CD4-positive, alpha-beta T cell treated with Interleukin-17A for 1 hour (primary cell): Measurements from ENCODE around the gene RELN.

Experiments
- DNase-seq: peaks from one replicate; pipeline ENCODE4 v3.0.0-alpha.2; 2020

Gene RELN

GRCh38 chr7:103613655-103614642 is 375.5 kb downstream of the RELN start:
- DNase-seq: no peak

- DNase-seq: no peak
These were observed 379.7 kb downstream of the RELN start for GRCh38 chr7:103609778-103610177.

DNA sequence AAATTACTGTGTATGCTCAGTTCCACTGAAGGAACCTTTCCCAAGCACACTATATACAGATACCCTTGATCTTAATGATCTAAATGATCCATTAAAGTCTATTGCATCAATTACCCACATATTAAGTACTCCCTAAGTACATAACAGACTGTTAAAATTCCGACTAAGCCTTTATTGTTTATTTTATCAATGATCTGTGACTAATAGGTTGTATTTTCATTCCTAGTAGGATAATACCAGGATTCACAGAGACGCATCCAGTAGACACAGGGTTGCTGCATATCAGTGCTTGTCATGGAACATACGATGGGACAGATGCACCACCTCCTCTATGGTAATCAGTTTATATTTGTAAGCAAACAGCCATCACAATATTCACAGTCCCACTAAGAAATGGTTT is 383.8 kb downstream of the RELN start:
- no peak for DNase-seq

DNA sequence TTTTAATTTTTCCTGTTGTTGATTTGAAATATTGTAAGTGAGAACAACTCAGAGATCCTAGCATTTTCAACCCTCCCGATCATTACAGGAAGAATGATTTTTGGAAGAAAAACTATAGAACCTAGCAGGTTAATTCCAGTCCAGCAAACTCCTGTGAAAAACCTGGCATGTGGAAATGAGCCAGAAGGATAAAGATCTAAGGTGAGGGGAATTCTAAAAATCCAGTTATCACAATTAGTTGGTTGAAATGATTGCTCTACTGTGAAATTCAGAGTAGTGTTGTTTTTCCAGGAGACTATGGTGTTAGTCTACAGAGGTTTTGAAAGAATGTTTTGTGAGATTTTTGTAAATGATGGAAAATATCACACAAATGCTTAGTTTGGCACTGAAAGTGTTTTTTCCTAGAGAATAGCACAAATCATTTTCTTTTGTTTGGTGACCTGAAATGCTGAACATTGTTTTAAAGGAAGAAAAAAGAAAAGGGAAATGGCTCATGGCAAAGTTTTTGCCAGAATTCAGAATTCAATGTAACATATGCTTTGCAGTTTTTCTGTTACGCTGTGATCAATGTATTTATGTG is 391.0 kb downstream of the RELN start:
- DNase-seq: no peak

DNA sequence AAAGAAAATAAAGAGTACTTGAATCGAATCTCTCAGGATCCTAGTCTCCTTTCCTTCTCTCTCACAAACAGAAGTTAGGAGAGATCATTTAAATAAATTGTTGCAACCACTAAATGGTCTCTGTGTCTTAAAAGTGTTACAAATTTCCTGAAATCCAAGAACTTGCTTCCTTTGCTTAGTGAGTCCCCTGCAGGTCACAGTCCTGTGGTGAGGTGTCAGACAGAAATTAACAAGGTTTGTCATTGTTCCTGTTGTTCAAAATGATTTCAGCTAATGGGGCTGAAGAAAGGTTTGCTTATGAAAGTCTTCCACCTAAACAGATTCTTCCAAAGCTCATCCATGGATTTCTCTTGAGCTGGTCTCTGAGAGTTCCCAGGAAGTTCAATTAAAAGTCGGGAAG is 391.9 kb downstream of the RELN start:
- DNase-seq: no peak

GRCh38 chr7:103594186-103594585 is 395.3 kb downstream of the RELN start:
- no peak for DNase-seq

GRCh38 chr7:103593691-103594090 is 395.8 kb downstream of the RELN start:
- DNase-seq: no peak

DNA sequence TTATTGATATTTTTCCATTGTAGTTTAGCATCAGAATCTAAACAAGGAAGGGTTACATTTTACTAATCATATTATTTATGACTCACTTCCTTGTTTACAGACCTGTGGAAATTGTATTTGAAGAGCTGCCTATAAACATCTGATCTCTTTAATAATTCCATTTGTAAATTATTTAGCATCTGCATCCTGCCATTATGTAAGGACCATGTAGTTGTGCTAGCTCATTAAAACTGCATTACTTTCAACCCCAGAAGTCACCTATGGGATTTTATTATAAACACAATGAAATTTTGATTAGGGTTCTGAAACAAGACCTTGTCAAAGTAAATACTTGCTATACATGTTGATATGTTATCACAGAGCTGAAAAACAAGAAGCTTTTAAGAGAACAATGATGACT is 396.6 kb downstream of the RELN start:
- DNase-seq: no peak

DNA sequence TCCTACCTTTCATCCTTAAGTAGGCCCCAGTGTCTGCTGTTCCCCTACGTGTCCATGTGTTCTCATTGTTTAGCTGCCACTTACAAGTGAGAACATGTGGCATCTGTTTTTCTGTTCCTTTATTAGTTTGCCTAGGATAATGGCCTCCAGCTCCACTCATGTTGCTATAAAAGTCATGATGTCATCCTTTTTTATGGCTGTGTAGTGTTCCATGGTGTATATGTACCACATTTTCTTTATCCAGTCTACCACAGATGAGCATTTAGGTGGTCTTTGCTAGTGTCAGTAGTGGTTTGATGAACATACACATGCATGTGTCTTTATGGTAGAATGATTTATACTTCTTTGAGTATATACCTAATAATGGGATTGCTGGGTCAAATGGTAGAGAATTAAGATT is 397.3 kb downstream of the RELN start:
- DNase-seq: no peak

DNA sequence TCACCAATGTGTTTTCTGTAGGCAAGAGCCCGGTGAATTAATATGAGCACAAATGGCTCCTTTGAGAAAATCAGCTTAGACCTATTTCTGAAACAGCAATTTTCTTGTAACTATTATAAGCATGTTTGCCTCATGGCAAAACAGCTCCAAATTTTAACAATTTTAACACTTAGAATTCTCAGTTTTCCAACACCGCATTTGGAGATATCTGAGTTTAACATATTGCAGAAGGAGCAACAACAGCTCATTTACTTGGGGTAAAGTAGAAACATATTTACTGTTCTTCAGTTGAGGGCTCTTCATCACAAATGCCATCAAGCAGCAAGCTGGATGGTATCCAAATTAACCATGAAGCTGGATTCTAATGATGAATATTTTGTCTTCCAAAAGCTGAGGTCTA is 409.4 kb downstream of the RELN start:
- DNase-seq: no peak

DNA sequence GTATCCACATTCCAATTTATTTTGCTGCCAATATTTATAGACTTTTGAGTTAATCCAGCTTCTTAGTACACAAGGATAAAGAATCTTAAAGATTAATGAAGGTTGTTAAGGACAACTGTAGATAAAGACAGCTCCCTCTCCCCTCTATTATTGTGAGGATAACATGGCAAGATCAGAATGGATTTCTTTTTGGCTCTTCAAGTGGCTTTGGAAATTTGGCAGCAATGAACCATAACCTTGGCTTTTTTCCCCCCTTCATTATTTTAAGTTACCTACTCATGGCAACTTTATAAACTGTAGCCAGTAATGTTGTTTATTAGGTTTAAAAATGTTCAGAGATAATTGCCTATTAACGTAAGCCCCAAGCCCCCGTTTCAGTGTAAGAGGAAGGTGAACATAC is 412.4 kb downstream of the RELN start:
- no peak for DNase-seq

DNA sequence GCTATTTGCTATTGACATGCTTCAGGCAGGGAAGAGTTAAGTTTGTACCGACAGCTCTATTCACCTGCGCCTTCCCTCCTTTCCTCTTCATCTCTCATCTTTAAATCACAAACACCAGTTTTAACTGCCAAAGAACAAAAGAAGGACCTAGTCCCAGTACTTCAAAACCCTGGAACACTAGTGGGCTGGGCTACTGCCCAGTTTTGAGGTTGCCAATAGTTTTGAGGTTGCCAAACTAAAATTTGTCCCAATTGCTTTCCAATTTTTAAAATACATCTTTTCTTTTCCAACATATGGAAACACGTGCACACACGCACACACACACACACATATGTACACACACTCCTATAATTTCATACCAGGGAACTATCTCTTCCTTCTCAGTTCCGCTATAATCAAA is 412.8 kb downstream of the RELN start:
- DNase-seq: no peak

DNA sequence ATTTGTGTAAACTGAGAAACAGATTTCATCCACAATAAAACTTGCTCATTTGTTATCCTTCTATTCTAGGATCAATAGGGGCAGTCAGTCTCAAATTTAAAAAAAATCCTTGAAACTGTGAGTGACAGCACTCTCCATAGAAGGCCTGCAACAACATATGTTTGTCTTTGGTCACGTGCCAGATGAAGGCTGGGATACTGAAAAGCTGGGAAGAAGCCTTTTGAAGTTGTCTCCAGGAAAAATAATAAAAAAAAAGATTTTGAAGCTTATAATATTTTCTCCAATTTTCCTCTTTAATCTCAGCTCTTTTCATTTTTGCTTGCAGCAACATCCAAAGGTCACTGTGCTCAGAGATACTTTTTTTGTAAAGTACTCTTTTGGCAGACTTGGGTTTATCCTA is 414.9 kb downstream of the RELN start:
- DNase-seq: no peak

- peak; percentile 36 for DNase-seq
These were observed 415.9 kb downstream of the RELN start for GRCh38 chr7:103573479-103574058.

- DNase-seq: no peak
These were observed 417.9 kb downstream of the RELN start for GRCh38 chr7:103571586-103571985.

- DNase-seq: no peak
These were observed 419.7 kb downstream of the RELN start for GRCh38 chr7:103569621-103570305.

DNA sequence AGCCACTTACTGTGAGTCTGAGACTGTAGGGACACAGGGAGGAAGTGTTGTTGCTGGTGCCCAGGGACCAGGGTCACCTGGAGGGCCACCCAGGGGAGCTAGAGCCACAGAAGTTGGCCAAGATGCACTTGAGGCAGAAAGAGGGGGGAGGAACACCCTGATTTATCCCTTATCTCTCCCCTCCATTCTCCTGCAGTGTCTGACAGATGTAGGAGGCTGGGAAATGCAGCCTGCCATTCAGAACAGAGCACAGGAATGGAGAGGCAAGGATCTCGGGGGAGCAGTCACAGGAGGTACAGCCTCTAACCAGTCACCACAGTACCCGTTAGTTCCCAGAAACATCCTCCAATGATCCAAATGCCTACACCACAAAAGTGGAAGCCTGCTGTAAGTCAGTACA is 425.0 kb downstream of the RELN start:
- no peak for DNase-seq

DNA sequence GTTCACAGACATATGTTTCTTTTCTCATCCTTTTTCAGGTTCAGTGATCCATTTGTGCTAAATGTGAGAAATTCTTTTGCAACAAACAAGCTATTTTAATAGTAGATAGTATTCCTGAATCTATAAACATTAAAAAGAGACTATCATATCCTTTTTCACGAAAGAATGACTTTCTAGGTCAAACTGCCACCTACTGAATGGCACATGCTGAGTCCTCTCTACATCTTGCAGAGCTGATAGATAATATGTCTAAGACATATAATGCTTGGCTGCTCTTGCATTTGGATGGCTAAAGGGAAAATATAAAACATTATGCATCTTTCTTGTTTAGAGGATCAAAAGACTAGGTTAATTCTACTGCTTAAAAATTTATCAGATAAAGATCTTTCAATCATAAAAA is 429.3 kb downstream of the RELN start:
- no peak for DNase-seq

- DNase-seq: no peak
These were observed 438.4 kb downstream of the RELN start for GRCh38 chr7:103551016-103551415.

DNA sequence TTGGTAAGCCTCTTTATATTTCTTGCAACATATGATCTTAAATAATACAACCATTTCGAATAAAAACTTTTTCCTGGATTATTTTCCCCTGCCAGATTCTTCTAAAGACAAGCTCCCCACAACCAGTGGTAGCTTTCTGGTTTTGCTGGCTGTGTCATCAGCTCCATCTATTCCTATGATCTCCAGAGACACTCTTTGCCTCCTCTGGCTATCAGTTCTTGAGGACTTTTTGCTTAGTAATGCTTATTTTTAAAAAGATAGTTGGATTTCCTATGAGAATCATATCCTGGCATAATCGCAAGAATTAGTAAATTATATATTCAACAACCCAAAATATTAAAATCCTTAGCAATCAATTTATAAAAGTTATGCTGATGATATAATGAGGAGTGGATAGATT is 439.7 kb downstream of the RELN start:
- DNase-seq: no peak

GRCh38 chr7:103547451-103548284 is 441.8 kb downstream of the RELN start:
- no peak for DNase-seq

- DNase-seq: no peak
These were observed 447.0 kb downstream of the RELN start for GRCh38 chr7:103542470-103542869.

GRCh38 chr7:103541947-103542346 is 447.5 kb downstream of the RELN start:
- no peak for DNase-seq
